T-cell (primary cell): Measurements from ENCODE around the gene INPP5A. TPM values are rescaled to one million over a fixed set of nuclear protein-coding genes. Genes with fewer than 3 reads are reported as not detected.
A peak's percentile ranks its signal among the peaks of the same experiment; 100 is the strongest.

Source experiments
- ATAC-seq, 4 experiments: fragments of 200-7000 bp in 3 of 4; fragments of 150-1000 bp in 1 of 4; cut with Tn5 transposase; replicated peaks in 1 of 4; 1 replicate in 3 of 4; 2 replicates in 1 of 4; pipeline ENCODE4 v1.10.0; 2021; ENCODE audit warnings: moderate library complexity in 3 of 4, mild to moderate bottlenecking in 2 of 4, moderate number of reproducible peaks in 1 of 4
- CTCF ChIA-PET, 2 donors: fragments of 300-600 bp; sonication (Branson Sonifier 250); formaldehyde crosslinking; loops; one replicate each; lab custom pipeline; 2022; ENCODE audit warnings: antibody characterized with exemption in 2 of 2; lab: Charles Lee
- POLR2A ChIA-PET, 2 donors: fragments of 300-600 bp; sonication (Branson Sonifier 250); formaldehyde crosslinking; loops; one replicate each; lab custom pipeline; 2022; ENCODE audit warnings: antibody characterized with exemption in 2 of 2; lab: Charles Lee
- DNase-seq, 35 experiments: peaks; one replicate each; pipeline versions ENCODE4 v3.0.0 to v3.0.0-alpha.2; 2013 to 2023
- H3K27ac ChIP-seq: one replicate; pipeline ENCODE4 v1.5.1; 2013; ENCODE audit warnings: low read length
- H3K27me3 ChIP-seq, 2 experiments: replicated peaks in 1 of 2; 1 replicate in 1 of 2; 2 replicates in 1 of 2; pipeline versions ENCODE4 v1.6.1 to v1.7.0; 2013; ENCODE audit warnings: low read length in 1 of 2, mixed read lengths in 1 of 2; ENCODE audit not compliant: control insufficient read depth in 2 of 2, insufficient read depth in 2 of 2; ENCODE audit errors: extremely low read depth in 1 of 2
- H3K36me3 ChIP-seq, 2 donors: 1 replicate in 1 of 2; 2 replicates in 1 of 2; pipeline versions ENCODE4 v1.6.1 to v1.7.0; 2013; ENCODE audit warnings: low read length in 1 of 2; ENCODE audit not compliant: control insufficient read depth in 2 of 2, insufficient read depth in 1 of 2; ENCODE audit errors: extremely low read depth in 1 of 2
- H3K4me1 ChIP-seq, 2 experiments: 1 replicate in 1 of 2; 2 replicates in 1 of 2; pipeline versions ENCODE4 v1.6.1 to v1.7.0; 2013; ENCODE audit warnings: low read length in 2 of 2, mixed read lengths in 1 of 2; ENCODE audit not compliant: insufficient read depth in 2 of 2, control insufficient read depth in 1 of 2; ENCODE audit errors: extremely low read depth in 1 of 2
- H3K4me3 ChIP-seq, 2 donors: 1 replicate in 1 of 2; 2 replicates in 1 of 2; pipeline versions ENCODE4 v1.5.1 to v1.7.0; 2013; ENCODE audit warnings: mild to moderate bottlenecking in 2 of 2, low read length in 1 of 2, moderate library complexity in 1 of 2; ENCODE audit not compliant: control insufficient read depth in 1 of 2; ENCODE audit errors: extremely low read depth in 1 of 2
- H3K9me3 ChIP-seq: 2 replicates; pipeline ENCODE4 v1.7.0; 2013
- H3K27ac Mint-ChIP-seq, 2 donors: one replicate each; pipeline ENCODE4 v1.8.0; 2020 to 2021; ENCODE audit warnings: mild to moderate bottlenecking in 2 of 2, mixed read lengths in 2 of 2
- H3K27me3 Mint-ChIP-seq, 2 donors: one replicate each; pipeline ENCODE4 v1.8.0; 2021 to 2022; ENCODE audit warnings: mixed read lengths in 2 of 2
- H3K36me3 Mint-ChIP-seq: one replicate; pipeline ENCODE4 v1.8.0; 2021; ENCODE audit warnings: mixed read lengths
- H3K4me1 Mint-ChIP-seq, 3 donors: one replicate each; pipeline ENCODE4 v1.8.0; 2020 to 2022; ENCODE audit warnings: mixed read lengths in 3 of 3, mild to moderate bottlenecking in 1 of 3
- H3K4me3 Mint-ChIP-seq, 3 donors: one replicate each; pipeline ENCODE4 v1.8.0; 2020 to 2022; ENCODE audit warnings: mild to moderate bottlenecking in 3 of 3, mixed read lengths in 3 of 3, moderate library complexity in 3 of 3
- H3K9me3 Mint-ChIP-seq, 3 donors: one replicate each; pipeline ENCODE4 v1.8.0; 2020 to 2022; ENCODE audit warnings: mixed read lengths in 3 of 3
- WGBS: methylation state at CpG from one replicate; pipeline ENCODE4 v1.1.5; 2013; ENCODE audit warnings: missing lambda C conversion rate; ENCODE audit not compliant: insufficient coverage; 5-methylcytosine and 5-hydroxymethylcytosine counted together
- total RNA-seq, 35 experiments: library from RNA in 6 of 35; stranded (reverse) in 6 of 35; fragments of 120-200 nt in 1 of 35; gene quantifications; one replicate each; pipeline versions ENCODE4 v1.2.1 to v1.2.4 and lab custom pipeline; 2013 to 2026

Gene INPP5A
- total RNA-seq, 5 donors from 2014 or later (not counting 1 experiment from before 2014, with no cell fraction given), result 20.9 to 23.1 (median 22.9) TPM

DNA sequence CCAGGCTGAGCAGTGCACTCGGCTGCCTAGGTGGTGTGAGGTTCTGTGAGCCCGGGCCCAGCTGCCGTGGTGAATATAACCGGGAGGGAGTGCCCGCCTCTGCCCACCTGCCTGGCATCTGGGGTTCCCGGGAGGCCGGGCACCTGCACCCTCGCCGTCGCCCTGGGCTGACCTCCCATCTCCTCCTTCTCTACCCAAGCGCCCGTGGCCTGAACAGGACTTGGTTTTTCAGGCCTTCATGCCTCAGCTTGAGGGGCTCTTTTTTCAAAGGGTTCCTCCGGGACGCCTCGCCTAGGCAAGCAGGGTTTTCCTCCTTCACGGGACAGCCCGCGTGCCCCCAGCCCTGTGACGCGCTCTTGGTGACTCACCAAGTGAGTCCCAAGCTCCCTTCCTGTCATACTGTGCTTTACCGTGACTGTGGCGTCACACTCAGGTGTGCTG is 9.9 kb downstream of the INPP5A start:
- no peaks in the 10 kb centered on the region for H3K9me3 ChIP-seq
- no peaks in the 10 kb centered on the region for H3K27me3 Mint-ChIP-seq
- H3K4me1 ChIP-seq, result peaks cover 15 to 68% of the 10 kb centered on the region in 2 experiments
- DNase-seq, result peak in 5 of 35 experiments; percentile 22 to 52 (median 27)
- POLR2A ChIA-PET, result interaction anchor here in 1 of 2 donors (0.6 kb wide), 1 partner anchor 76 kb away, joined by 7 read pairs; no protein-coding TSS in a partner anchor
- H3K4me3 ChIP-seq, result no peak overlapping the region
- WGBS, result 68% methylated on average over 14 of the region's 22 CpGs
- peak in 1 of 4 experiments; percentile 18 for ATAC-seq
- peaks cover 74 to 87% (median 79%) of the 10 kb centered on the region in 3 donors for H3K4me1 Mint-ChIP-seq
- CTCF ChIA-PET, result no interaction called here
- H3K27ac Mint-ChIP-seq, result peak overlapping the region in 1 of 2 donors; percentile 49
- peak overlapping the region in 1 of 3 donors; percentile 96 for H3K4me3 Mint-ChIP-seq
- H3K27me3 ChIP-seq, result peaks cover 0 to 3% of the 10 kb centered on the region in 2 experiments
- peaks cover 0 to 3% of the 10 kb centered on the region in 2 donors for H3K36me3 ChIP-seq
- H3K27ac ChIP-seq, result no peak overlapping the region
- no peaks in the 10 kb centered on the region for H3K36me3 Mint-ChIP-seq
- no peaks in the 10 kb centered on the region for H3K9me3 Mint-ChIP-seq

DNA sequence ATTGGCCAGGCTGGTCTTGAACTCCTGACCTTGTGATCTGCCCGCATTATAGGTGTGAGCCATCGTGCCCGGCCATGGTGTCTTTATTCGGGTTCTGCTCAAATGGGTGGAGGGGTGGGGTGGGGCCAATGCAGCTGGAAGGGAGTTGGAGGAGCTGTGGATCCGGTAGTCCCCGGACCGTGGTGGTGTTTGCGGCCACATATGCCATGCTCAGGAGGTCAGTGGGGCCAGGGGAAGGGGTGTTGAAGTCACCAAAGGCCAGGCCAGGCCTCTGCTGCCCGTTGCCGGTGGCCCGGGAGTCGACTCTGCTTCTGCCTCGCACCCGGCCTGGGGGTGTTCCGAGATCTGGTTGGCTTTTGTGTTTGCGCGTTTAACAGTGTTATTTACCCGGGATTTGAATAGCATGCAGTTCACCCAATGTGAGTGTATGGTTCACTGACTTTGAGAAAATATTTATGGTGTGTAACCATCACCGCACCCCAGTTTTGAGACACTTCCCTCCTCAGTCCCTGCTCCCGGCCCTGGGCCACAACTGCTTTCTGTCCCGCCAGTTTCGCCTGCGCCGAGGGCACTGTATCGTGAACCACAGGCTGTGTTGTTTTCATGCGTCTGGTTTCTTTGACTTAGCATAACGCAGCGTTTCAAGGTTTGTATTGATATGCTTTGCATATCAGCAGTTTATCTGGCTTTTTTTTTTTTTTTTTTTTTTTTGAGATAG is 10.7 kb downstream of the INPP5A start:
- ChIA-PET POLR2A (no interaction called here), CTCF (no interaction called here)
- peaks cover 0 to 3% of the 10 kb centered on the region in 2 experiments for H3K27me3 ChIP-seq
- H3K36me3 ChIP-seq, result peaks cover 0 to 3% of the 10 kb centered on the region in 2 donors
- Mint-ChIP-seq H3K27ac (no peak overlapping the region), H3K4me1 (peaks cover 66 to 78% (median 72%) of the 10 kb centered on the region in 3 donors), H3K4me3 (peak overlapping the region in 1 of 3 donors; percentile 43), H3K27me3 (no peaks in the 10 kb centered on the region), H3K36me3 (no peaks in the 10 kb centered on the region), H3K9me3 (no peaks in the 10 kb centered on the region)
- ATAC-seq, result no peak
- no peak overlapping the region for H3K27ac ChIP-seq
- H3K4me3 ChIP-seq, result no peak overlapping the region
- no peaks in the 10 kb centered on the region for H3K9me3 ChIP-seq
- WGBS, result 94% methylated on average over 18 of the region's 28 CpGs
- peaks cover 15 to 66% of the 10 kb centered on the region in 2 experiments for H3K4me1 ChIP-seq
- no peak for DNase-seq

DNA sequence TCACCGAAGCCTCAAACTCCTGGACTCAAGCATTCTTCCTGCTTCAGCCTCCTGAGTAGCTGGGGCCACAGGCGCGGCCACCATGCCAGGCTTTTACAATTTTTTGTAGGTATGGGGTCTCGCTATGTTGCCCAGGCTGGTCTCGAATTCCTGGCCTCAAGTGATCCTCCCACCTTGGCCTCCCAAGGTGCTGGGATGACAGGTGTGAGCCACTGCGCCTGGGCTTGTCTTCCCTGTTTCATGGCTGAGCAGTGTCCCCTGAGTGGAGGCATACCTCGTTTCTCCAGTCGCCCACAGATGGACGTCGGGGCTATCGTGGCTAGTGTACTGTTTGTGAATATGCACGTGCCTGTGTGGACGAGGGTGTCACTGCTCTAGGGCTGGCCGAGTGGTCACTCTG is 11.3 kb downstream of the INPP5A start:
- Histone ChIP-seq H3K4me1 (peaks cover 15 to 61% of the 10 kb centered on the region in 2 experiments), H3K9me3 (no peaks in the 10 kb centered on the region), H3K4me3 (no peak overlapping the region), H3K36me3 (peaks cover 0 to 3% of the 10 kb centered on the region in 2 donors), H3K27me3 (peaks cover 0 to 3% of the 10 kb centered on the region in 2 experiments), H3K27ac (no peak overlapping the region)
- 93% methylated on average over 10 of the region's 14 CpGs for WGBS
- DNase-seq (no peak), ATAC-seq (no peak)
- H3K36me3 Mint-ChIP-seq, result no peaks in the 10 kb centered on the region
- CTCF ChIA-PET, result no interaction called here
- POLR2A ChIA-PET, result no interaction called here
- peak overlapping the region in 1 of 3 donors; percentile 43 for H3K4me3 Mint-ChIP-seq
- no peaks in the 10 kb centered on the region for H3K27me3 Mint-ChIP-seq
- H3K27ac Mint-ChIP-seq, result no peak overlapping the region
- peaks cover 60 to 72% (median 66%) of the 10 kb centered on the region in 3 donors for H3K4me1 Mint-ChIP-seq
- H3K9me3 Mint-ChIP-seq, result no peaks in the 10 kb centered on the region

DNA sequence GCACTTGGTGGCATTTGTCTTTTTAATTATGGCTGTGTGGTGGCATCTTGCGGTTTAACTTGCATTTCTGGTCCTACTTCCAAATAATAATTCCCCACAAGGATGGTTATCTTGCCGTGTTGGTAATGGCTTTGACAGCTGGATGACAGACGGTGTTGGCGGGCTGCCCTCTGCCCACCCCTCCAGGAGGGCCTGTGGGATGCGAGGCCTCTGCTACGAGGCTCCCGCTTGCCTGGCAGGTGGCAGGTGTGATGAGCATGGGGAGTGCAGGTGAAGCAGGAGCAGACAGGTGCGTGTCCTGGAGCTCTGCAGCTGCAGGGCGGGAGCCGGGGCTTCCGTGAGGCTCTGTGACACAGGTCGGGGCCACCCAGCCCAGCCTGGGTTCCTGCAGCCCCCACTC is 11.8 kb downstream of the INPP5A start:
- peaks cover 0 to 3% of the 10 kb centered on the region in 2 donors for H3K36me3 ChIP-seq
- ChIA-PET POLR2A (no interaction called here), CTCF (no interaction called here)
- DNase-seq (no peak), ATAC-seq (no peak)
- peaks cover 0 to 5% of the 10 kb centered on the region in 2 experiments for H3K27me3 ChIP-seq
- Mint-ChIP-seq H3K36me3 (no peaks in the 10 kb centered on the region), H3K27me3 (no peaks in the 10 kb centered on the region), H3K4me1 (peaks cover 55 to 67% (median 61%) of the 10 kb centered on the region in 3 donors), H3K27ac (no peak overlapping the region), H3K4me3 (no peak overlapping the region), H3K9me3 (no peaks in the 10 kb centered on the region)
- H3K4me3 ChIP-seq, result no peak overlapping the region
- WGBS, result 86% methylated on average over 11 of the region's 12 CpGs
- H3K9me3 ChIP-seq, result no peaks in the 10 kb centered on the region
- H3K4me1 ChIP-seq, result peaks cover 12 to 61% of the 10 kb centered on the region in 2 experiments
- no peak overlapping the region for H3K27ac ChIP-seq

DNA sequence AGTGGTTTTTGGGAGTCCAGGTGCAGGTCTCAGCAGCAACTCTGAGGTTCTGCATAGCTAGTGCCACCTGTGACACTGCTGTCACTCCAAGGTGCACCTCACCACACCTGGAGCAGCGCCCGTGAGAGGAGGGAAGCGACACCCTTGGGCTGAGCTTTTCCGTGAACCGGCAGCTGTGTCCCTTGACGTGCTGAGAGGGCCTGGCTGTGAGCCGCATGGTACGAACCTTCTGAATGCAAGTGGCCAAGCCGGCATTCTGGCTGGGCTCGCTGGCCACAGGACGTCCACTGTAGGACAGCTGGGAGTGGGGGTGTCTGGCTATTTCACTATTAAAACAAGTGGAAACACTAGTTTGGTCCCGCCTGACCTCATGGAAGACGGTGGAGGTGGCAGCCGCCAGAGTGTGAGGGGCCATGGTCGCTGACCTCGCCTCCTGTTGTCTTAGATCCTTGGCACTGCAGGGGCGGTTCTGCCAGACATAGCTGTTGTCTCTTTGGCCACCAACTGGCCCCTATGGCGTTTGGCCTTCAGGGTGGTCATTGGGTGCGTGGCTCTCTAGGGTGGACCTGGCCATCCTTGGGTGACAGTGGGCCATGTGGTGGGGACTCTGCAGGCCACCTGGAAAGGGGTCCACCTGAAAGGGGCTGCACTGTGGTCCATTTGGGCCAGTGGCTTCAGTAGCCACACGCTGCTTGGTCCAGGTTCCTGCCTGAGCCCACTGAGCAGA is 12.9 kb downstream of the INPP5A start:
- CTCF ChIA-PET, result no interaction called here
- H3K27ac Mint-ChIP-seq, result peak overlapping the region in 1 of 2 donors; percentile 67
- peaks cover 45 to 56% (median 49%) of the 10 kb centered on the region in 3 donors for H3K4me1 Mint-ChIP-seq
- H3K36me3 Mint-ChIP-seq, result no peaks in the 10 kb centered on the region
- Histone ChIP-seq H3K4me1 (peaks cover 9 to 61% of the 10 kb centered on the region in 2 experiments), H3K27ac (no peak overlapping the region), H3K9me3 (no peaks in the 10 kb centered on the region), H3K36me3 (peaks cover 0 to 3% of the 10 kb centered on the region in 2 donors), H3K27me3 (peaks cover 0 to 5% of the 10 kb centered on the region in 2 experiments), H3K4me3 (no peak overlapping the region)
- ATAC-seq, result no peak
- no peaks in the 10 kb centered on the region for H3K27me3 Mint-ChIP-seq
- 91% methylated on average over 15 of the region's 20 CpGs for WGBS
- POLR2A ChIA-PET, result no interaction called here
- no peaks in the 10 kb centered on the region for H3K9me3 Mint-ChIP-seq
- DNase-seq, result no peak
- peak overlapping the region in 2 of 3 donors; percentile 22 to 77 for H3K4me3 Mint-ChIP-seq
